ENCODE data around the gene PIK3R5.
"Not testable (repeated sequence)": the region's sequence is repeated elsewhere in the genome, so short reads cannot be mapped to it uniquely, and the experiment has no call there.

The PIK3R5 gene

GRCh38 chr17:8896641-8897635, 68.6 kb downstream of the PIK3R5 start:
- no peak for DNase-seq (ENCODE audit: low spot score)

- DNase-seq (ENCODE audit: low spot score): no peak
Measured at GRCh38 chr17:8896087-8896486, 69.4 kb downstream of the PIK3R5 start.

GRCh38 chr17:8894673-8895578, 70.6 kb downstream of the PIK3R5 start:
- DNase-seq (ENCODE audit: low spot score): peak; percentile 76

GRCh38 chr17:8894202-8894671, 71.3 kb downstream of the PIK3R5 start:
- no peak for DNase-seq (ENCODE audit: low spot score)

GRCh38 chr17:8893621-8894201, 71.8 kb downstream of the PIK3R5 start:
- no peak for DNase-seq (ENCODE audit: low spot score)

- no peak for DNase-seq (ENCODE audit: low spot score)
Measured at GRCh38 chr17:8893059-8893458, 72.4 kb downstream of the PIK3R5 start.

- no peak for DNase-seq (ENCODE audit: low spot score)
Measured at GRCh38 chr17:8892338-8892690, 73.2 kb downstream of the PIK3R5 start.

GRCh38 chr17:8890671-8891070, 74.8 kb downstream of the PIK3R5 start:
- no peak for DNase-seq (ENCODE audit: low spot score)

GRCh38 chr17:8889458-8890210, 75.9 kb downstream of the PIK3R5 start:
- DNase-seq (ENCODE audit: low spot score): no peak

- no peak for DNase-seq (ENCODE audit: low spot score)
Measured at GRCh38 chr17:8888704-8889302, 76.7 kb downstream of the PIK3R5 start.

- DNase-seq (ENCODE audit: low spot score): no peak
Measured at GRCh38 chr17:8887834-8888703, 77.4 kb downstream of the PIK3R5 start.

GRCh38 chr17:8887301-8887700, 78.2 kb downstream of the PIK3R5 start:
- no peak for DNase-seq (ENCODE audit: low spot score)

- no peak for DNase-seq (ENCODE audit: low spot score)
Measured at GRCh38 chr17:8885967-8886684, 79.4 kb downstream of the PIK3R5 start.

- DNase-seq (ENCODE audit: low spot score): not testable (repeated sequence)
Measured at GRCh38 chr17:8885163-8885966, 80.1 kb downstream of the PIK3R5 start.

- no peak for DNase-seq (ENCODE audit: low spot score)
Measured at GRCh38 chr17:8884336-8884990, 81.0 kb downstream of the PIK3R5 start.

- no peak for DNase-seq (ENCODE audit: low spot score)
Measured at GRCh38 chr17:8883353-8883752, 82.2 kb downstream of the PIK3R5 start.

GRCh38 chr17:8881606-8882005, 83.9 kb downstream of the PIK3R5 start:
- DNase-seq (ENCODE audit: low spot score): no peak

- no peak for DNase-seq (ENCODE audit: low spot score)
Measured at GRCh38 chr17:8880466-8880865, 85.0 kb downstream of the PIK3R5 start.

All from Ammon's horn (tissue), 1 donor.